Embryonic facial prominence (tissue), 1 donor: ENCODE data around the gene ZNF419.

Experiments used
- DNase-seq: peaks from one replicate; pipeline ENCODE4 v3.0.0-alpha.2; 2016; ENCODE audit errors: extremely low spot score

The ZNF419 gene

GRCh38 chr19:57527136-57527881, 39.8 kb downstream of the ZNF419 start, which contains the start of gene ZNF549:
TSS of gene ZNF549 (plus strand) at chr19:57527356. CDS start at chr19:57527574, 218 bp downstream.
- peak; percentile 86 for DNase-seq

- no peak for DNase-seq
These were observed 50.5 kb downstream of the ZNF419 start for GRCh38 chr19:57537953-57538547.
